GM21381 (cell line): ENCODE data around the gene PLA2G4C.

Source experiments
- ATAC-seq: cut with Tn5 transposase; IDR thresholded peaks from one replicate; pipeline ENCODE4 v1.9.1; 2021; ENCODE audit warnings: mild to moderate bottlenecking, moderate library complexity; ENCODE audit not compliant: unreplicated experiment

The PLA2G4C gene, protein sequence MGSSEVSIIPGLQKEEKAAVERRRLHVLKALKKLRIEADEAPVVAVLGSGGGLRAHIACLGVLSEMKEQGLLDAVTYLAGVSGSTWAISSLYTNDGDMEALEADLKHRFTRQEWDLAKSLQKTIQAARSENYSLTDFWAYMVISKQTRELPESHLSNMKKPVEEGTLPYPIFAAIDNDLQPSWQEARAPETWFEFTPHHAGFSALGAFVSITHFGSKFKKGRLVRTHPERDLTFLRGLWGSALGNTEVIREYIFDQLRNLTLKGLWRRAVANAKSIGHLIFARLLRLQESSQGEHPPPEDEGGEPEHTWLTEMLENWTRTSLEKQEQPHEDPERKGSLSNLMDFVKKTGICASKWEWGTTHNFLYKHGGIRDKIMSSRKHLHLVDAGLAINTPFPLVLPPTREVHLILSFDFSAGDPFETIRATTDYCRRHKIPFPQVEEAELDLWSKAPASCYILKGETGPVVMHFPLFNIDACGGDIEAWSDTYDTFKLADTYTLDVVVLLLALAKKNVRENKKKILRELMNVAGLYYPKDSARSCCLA

GRCh38 chr19:48110350-48110966 is at the start of gene PLA2G4C:
PLA2G4C (minus strand) TSS chr19:48110817; CDS start chr19:48106529, 4,288 bp downstream.
- peak; percentile 62 for ATAC-seq

GRCh38 chr19:48158210-48158790 is 47.7 kb upstream of the PLA2G4C start:
- no peak for ATAC-seq

GRCh38 chr19:48154003-48154402 is 43.4 kb upstream of the PLA2G4C start:
- no peak for ATAC-seq

DNA sequence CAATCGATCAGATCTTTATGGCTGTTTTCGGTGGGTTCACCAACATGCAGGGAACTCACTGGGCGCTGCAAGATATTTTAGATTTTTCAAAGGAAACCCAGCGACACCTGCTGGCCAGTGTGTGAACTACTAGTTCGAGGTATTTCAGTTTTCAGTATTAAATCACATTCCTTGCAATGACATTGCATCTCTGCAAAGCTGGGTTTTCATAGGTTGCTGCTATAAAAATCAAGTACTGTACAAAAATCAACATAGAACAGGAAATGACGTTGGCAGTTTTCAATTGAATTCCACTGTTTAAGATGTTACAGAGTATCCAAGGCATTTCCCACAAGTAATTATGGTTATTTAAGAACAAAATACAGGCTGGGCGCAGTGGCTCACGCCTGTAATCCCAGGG is 41.9 kb upstream of the PLA2G4C start:
- no peak for ATAC-seq

DNA sequence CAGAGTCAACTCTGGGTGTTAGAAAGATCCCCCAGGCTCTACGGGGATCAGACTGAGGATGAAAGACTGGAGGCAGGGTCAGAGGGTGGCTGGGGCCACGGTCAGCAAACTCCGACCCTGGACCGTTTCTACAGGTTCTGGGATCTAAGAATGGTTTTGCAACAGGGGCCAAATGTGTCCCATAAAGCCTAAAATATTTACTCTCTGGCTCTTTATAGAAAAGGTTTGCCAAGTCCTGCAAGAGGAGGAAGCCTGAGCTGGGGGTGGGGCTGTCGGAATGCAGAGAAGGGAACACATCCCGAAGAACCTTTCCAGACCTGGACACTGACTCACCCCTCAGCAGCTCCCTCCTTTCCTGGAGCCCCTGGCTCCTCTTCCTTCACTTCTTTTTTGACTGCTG is 38.8 kb upstream of the PLA2G4C start:
- ATAC-seq, result no peak

GRCh38 chr19:48148576-48148975 is 38.0 kb upstream of the PLA2G4C start:
- ATAC-seq, result no peak

- no peak for ATAC-seq
Measured at GRCh38 chr19:48147597-48148175, 37.1 kb upstream of the PLA2G4C start.

DNA sequence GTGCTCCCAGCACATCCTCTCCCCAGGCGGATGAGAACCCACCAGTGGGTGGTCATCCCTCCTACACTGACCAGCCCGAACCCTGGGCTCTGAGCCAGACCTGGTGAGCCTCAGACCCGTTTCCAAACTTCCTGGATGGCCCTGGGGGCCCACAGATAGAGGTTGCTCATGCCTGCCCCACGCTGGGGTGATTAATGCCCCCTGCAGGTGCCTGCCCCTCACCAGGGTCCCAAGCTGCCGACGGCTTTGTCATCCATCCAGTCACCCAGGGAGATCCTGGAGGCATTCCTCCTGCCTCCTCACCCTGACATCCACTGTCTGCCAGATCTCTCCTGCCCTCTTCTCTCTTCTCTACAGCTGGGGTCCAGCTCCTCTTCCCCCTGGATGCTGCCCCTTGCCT is 28.4 kb upstream of the PLA2G4C start:
- ATAC-seq, result no peak

GRCh38 chr19:48137411-48137810 is 26.8 kb upstream of the PLA2G4C start:
- no peak for ATAC-seq

DNA sequence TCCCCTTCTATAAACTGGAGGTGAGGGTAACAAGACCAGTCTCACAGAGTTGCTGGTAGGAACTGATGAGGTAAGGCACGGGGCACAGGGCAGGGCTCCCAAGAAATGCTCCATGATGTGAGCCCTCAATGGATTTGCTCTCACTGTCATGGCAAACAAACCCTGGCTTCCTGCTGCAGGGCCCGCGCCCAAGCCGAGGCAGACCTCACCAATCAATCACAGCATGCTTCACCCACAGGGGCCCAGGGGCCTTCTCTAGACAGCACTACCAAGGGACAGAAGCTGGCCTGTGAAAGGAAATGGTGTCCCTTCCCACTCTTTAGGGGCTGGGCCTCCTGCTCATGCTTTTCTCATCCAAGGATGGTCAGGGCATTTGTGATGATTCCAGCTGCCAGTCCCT is 25.9 kb upstream of the PLA2G4C start:
- ATAC-seq, result no peak

- ATAC-seq, result no peak
Measured at GRCh38 chr19:48135411-48135810, 24.8 kb upstream of the PLA2G4C start.

GRCh38 chr19:48133094-48133493 is 22.5 kb upstream of the PLA2G4C start:
- no peak for ATAC-seq

DNA sequence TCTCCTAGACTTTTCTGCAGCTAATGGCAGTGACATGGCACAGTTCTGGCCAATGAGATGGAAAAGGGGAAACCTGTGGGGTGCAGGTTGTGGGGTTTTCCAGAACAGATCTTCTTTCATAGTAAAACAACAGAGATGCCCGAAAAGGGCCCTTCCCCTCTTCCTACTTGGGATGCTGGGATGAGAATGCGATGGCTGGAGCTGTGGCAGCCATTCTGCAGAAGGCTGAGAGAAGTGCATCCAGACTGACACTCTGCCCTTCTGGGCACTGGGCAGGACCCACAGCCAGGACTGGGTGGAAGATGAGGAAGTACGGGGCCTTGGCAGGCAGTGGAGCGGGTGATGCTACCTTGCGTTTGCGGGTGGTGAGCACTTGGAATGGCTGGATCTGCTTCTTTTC is 16.9 kb upstream of the PLA2G4C start:
- no peak for ATAC-seq

- no peak for ATAC-seq
Measured at GRCh38 chr19:48123907-48124651, 13.5 kb upstream of the PLA2G4C start.

GRCh38 chr19:48122421-48122820 is 11.8 kb upstream of the PLA2G4C start:
- no peak for ATAC-seq

- ATAC-seq, result no peak
Measured at GRCh38 chr19:48121909-48122371, 11.3 kb upstream of the PLA2G4C start.

DNA sequence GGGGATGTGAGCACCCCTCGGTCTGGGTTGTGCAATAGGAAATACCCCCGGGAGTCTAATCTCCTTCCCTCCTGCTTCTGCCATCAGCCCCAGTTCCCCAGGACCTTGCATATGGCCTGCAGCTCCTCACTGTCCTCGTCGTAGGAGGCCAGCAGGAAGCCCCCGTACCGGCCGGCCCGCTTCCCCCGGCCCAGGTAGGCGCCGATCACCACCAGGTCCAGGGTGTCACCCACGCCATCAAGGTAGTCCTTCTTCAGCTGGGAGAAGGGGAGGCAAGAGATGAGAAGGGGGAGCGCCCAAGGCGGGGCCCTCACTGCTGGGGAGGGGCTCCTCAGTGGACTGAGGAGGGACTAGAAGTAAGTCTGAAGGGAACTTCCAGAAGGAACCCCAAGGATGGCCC is 10.4 kb upstream of the PLA2G4C start:
- no peak for ATAC-seq

DNA sequence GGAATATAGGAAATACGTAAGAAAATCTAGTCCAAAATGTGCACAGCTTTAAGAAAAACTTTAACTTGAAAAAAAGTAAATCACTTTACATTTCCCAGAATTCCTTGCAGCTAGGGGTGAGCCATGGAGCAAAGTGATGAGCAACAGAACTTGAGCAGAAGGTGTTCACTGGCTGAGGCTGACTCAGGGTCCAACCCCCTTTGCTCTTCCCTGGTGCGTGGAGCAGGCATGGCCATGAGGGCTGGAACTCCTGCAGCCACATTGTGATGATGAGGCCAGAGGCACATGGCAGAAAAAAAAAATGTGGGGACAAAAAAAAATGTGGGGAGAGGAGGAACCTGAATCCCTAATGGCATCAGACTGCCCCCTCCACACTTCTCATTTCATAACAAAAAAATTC is 9.9 kb upstream of the PLA2G4C start:
- no peak for ATAC-seq

- no peak for ATAC-seq
Measured at GRCh38 chr19:48118131-48118517, 7.5 kb upstream of the PLA2G4C start.

GRCh38 chr19:48117515-48118130 is 7.0 kb upstream of the PLA2G4C start:
- no peak for ATAC-seq
